HG02973 (cell line): ENCODE results near the gene PLGLB2.
"Not testable (repeated sequence)": the region's sequence is repeated elsewhere in the genome, so short reads cannot be mapped to it uniquely, and the experiment has no call there.

Experiments used
- ATAC-seq: cut with Tn5 transposase; IDR thresholded peaks from one replicate; pipeline ENCODE4 v1.9.1; 2021; ENCODE audit warnings: moderate library complexity; ENCODE audit not compliant: unreplicated experiment

The PLGLB2 gene

DNA sequence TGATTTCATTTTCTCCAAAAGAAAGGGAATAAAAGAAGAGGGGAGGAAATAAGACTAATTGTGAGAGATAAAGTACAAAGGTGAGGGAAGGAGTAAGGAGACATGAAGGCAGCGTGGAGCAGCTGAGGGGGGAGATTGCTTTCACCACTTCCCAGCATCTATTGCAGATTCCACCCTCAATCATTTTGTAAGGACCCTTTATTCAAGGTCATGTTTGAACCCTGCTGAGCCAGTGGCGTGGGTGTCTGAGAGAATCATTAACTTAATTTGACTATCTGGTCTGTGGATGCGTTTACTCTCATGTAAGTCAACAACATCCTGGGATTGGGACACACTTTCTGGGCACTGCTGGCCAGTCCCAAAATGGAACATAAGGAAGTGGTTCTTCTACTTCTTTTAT is at the start of gene PLGLB2:
Gene PLGLB2 (plus strand): TSS at position 297 of the 400 bp plus-strand sequence. CDS start 67 bp downstream, at position 364.
- ATAC-seq: not testable (repeated sequence)

- ATAC-seq: not testable (repeated sequence)
Observed at GRCh38 chr2:87704572-87705323, 43.1 kb upstream of the PLGLB2 start.

DNA sequence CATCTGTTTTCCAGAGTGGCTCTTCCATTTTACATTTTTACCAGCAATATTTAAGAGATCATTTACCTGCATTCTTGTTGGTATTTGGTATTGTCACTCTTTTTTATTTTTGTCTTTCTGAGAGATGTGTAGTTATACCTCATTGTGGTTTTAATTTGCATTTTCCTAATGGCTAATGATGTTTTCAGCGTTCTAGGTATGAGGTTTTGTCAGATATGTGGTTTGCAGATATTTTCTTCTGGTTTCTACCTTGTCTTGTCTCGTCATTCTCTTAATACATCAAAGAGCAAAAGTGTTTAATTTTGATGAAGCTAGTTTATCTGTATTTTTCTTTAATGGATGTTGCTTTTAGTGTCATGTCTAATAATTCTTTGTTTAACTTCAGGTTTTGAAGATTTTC is 39.5 kb upstream of the PLGLB2 start:
- ATAC-seq: not testable (repeated sequence)

DNA sequence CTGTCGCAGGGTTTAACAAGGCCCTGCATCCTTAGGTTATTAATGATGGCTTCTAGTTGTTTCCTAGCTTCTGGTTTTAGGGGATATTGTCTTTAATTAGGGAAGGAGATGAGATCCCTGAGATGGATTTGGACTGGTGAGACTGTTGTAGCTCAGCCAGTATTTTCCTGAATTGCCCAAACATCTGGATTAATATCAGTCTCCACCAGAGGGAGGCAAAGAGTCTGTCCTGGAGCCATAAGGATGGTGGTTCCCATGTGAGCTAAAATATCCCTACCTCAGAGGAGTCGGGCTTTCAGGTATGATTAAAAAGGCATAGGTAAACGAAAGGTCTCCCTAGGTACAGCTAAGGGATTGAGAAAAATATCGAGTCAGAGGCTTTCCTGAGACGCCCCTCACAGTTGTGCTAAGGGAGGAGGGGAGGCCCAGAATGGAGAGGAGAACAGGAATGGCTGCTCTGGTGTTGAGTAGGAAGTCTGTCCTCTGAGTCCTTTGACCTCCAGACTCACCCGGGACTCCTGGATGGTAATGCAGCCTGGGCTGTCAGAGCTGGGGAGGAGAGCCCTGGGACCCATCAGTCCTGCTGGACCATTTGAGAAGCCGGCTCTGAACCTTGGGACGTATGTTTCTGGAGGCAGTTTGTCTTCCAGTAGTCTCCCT is 19.8 kb upstream of the PLGLB2 start:
- not testable (repeated sequence) for ATAC-seq

DNA sequence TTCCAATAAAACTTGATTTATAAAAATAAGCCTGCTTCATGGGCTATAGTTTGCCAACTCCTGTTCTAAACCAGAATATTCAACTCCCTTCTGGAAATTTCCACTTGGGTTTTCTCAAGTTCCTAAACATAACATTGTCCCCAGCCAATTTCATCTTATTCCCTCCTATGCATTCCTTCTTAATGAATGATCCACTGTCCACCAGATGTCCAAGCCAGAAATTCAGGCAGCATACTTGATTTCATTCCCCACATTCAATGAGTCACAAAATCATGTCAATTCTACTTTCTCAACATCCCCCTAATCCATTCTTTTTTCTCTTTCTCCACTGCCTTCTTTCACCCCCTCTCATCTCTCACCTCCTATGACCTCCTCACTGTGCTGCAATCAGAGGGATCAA is 7.0 kb upstream of the PLGLB2 start:
- not testable (repeated sequence) for ATAC-seq

GRCh38 chr2:87742393-87743108 is 5.3 kb upstream of the PLGLB2 start:
- ATAC-seq: not testable (repeated sequence)

GRCh38 chr2:87743638-87744037 is 4.2 kb upstream of the PLGLB2 start:
- not testable (repeated sequence) for ATAC-seq

GRCh38 chr2:87745353-87745951 is 2.4 kb upstream of the PLGLB2 start:
- ATAC-seq: not testable (repeated sequence)

- ATAC-seq: not testable (repeated sequence)
Observed at GRCh38 chr2:87748524-87748923, 637 bp downstream of the PLGLB2 start.

GRCh38 chr2:87750560-87750959 is 2.7 kb downstream of the PLGLB2 start:
- ATAC-seq: not testable (repeated sequence)

GRCh38 chr2:87754759-87755158 is 6.9 kb downstream of the PLGLB2 start:
- ATAC-seq: not testable (repeated sequence)
